Hematopoietic multipotent progenitor cell treated with erythropoietin and hydrocortisone succinate and interleukin-3 and kit ligand, for 15 days (in vitro differentiated cells): ENCODE results near the gene GOLGA8O.
"Not testable (repeated sequence)": the region's sequence is repeated elsewhere in the genome, so short reads cannot be mapped to it uniquely, and the experiment has no call there.

Experiments
- DNase-seq: peaks from one replicate; pipeline ENCODE4 v3.0.0-alpha.2; 2015; ENCODE audit warnings: low spot score

GOLGA8O gene

GRCh38 chr15:32455534-32455933 lies at the start of gene GOLGA8O:
Gene GOLGA8O (minus strand): TSS chr15:32455634. CDS start chr15:32455536, 98 bp downstream.
- not testable (repeated sequence) for DNase-seq

- DNase-seq = not testable (repeated sequence)
Measured at GRCh38 chr15:32504152-32504811, 48.8 kb upstream of the GOLGA8O start.

- DNase-seq = not testable (repeated sequence)
Measured at GRCh38 chr15:32502946-32503345, 47.5 kb upstream of the GOLGA8O start.

- not testable (repeated sequence) for DNase-seq
Measured at GRCh38 chr15:32492768-32493167, 37.3 kb upstream of the GOLGA8O start.

- DNase-seq = not testable (repeated sequence)
Measured at GRCh38 chr15:32486474-32486873, 31.0 kb upstream of the GOLGA8O start.

GRCh38 chr15:32483377-32483776 lies 27.9 kb upstream of the GOLGA8O start:
- not testable (repeated sequence) for DNase-seq

- DNase-seq = not testable (repeated sequence)
Measured at GRCh38 chr15:32481683-32482082, 26.2 kb upstream of the GOLGA8O start.

GRCh38 chr15:32468076-32468475 lies 12.6 kb upstream of the GOLGA8O start:
- DNase-seq = not testable (repeated sequence)

GRCh38 chr15:32440445-32440977 lies 14.9 kb downstream of the GOLGA8O start:
- not testable (repeated sequence) for DNase-seq

- DNase-seq = not testable (repeated sequence)
Measured at GRCh38 chr15:32434102-32434963, 21.1 kb downstream of the GOLGA8O start.

- DNase-seq = not testable (repeated sequence)
Measured at GRCh38 chr15:32427635-32428034, 27.8 kb downstream of the GOLGA8O start.

- DNase-seq = not testable (repeated sequence)
Measured at GRCh38 chr15:32426511-32426910, 28.9 kb downstream of the GOLGA8O start.

GRCh38 chr15:32407903-32408302 lies 47.5 kb downstream of the GOLGA8O start:
- DNase-seq = not testable (repeated sequence)

GRCh38 chr15:32403192-32403591 lies 52.2 kb downstream of the GOLGA8O start, which contains the start of gene GOLGA8K:
Gene GOLGA8K (minus strand): TSS chr15:32403292. CDS start chr15:32403194, 98 bp downstream.
- DNase-seq = not testable (repeated sequence)

GRCh38 chr15:32396522-32396921 lies 58.9 kb downstream of the GOLGA8O start:
- not testable (repeated sequence) for DNase-seq
